T-cell (primary cell): ENCODE data around the gene ETV5. TPM values are rescaled to one million over a fixed set of nuclear protein-coding genes. Genes with fewer than 3 reads are reported as not detected.

Source experiments
- ATAC-seq, 4 experiments: fragments of 200-7000 bp in 3 of 4; fragments of 150-1000 bp in 1 of 4; cut with Tn5 transposase; replicated peaks in 1 of 4; 1 replicate in 3 of 4; 2 replicates in 1 of 4; pipeline ENCODE4 v1.10.0; 2021; ENCODE audit warnings: moderate library complexity in 3 of 4, mild to moderate bottlenecking in 2 of 4, moderate number of reproducible peaks in 1 of 4
- CTCF ChIA-PET, 2 donors: fragments of 300-600 bp; sonication (Branson Sonifier 250); formaldehyde crosslinking; loops; one replicate each; lab custom pipeline; 2022; ENCODE audit warnings: antibody characterized with exemption in 2 of 2; lab: Charles Lee
- POLR2A ChIA-PET, 2 donors: fragments of 300-600 bp; sonication (Branson Sonifier 250); formaldehyde crosslinking; loops; one replicate each; lab custom pipeline; 2022; ENCODE audit warnings: antibody characterized with exemption in 2 of 2; lab: Charles Lee
- DNase-seq, 35 experiments: peaks; one replicate each; pipeline versions ENCODE4 v3.0.0 to v3.0.0-alpha.2; 2013 to 2023
- H3K27ac ChIP-seq: one replicate; pipeline ENCODE4 v1.5.1; 2013; ENCODE audit warnings: low read length
- H3K27me3 ChIP-seq, 2 experiments: replicated peaks in 1 of 2; 1 replicate in 1 of 2; 2 replicates in 1 of 2; pipeline versions ENCODE4 v1.6.1 to v1.7.0; 2013; ENCODE audit warnings: low read length in 1 of 2, mixed read lengths in 1 of 2; ENCODE audit not compliant: control insufficient read depth in 2 of 2, insufficient read depth in 2 of 2; ENCODE audit errors: extremely low read depth in 1 of 2
- H3K36me3 ChIP-seq, 2 donors: 1 replicate in 1 of 2; 2 replicates in 1 of 2; pipeline versions ENCODE4 v1.6.1 to v1.7.0; 2013; ENCODE audit warnings: low read length in 1 of 2; ENCODE audit not compliant: control insufficient read depth in 2 of 2, insufficient read depth in 1 of 2; ENCODE audit errors: extremely low read depth in 1 of 2
- H3K4me1 ChIP-seq, 2 experiments: 1 replicate in 1 of 2; 2 replicates in 1 of 2; pipeline versions ENCODE4 v1.6.1 to v1.7.0; 2013; ENCODE audit warnings: low read length in 2 of 2, mixed read lengths in 1 of 2; ENCODE audit not compliant: insufficient read depth in 2 of 2, control insufficient read depth in 1 of 2; ENCODE audit errors: extremely low read depth in 1 of 2
- H3K4me3 ChIP-seq, 2 donors: 1 replicate in 1 of 2; 2 replicates in 1 of 2; pipeline versions ENCODE4 v1.5.1 to v1.7.0; 2013; ENCODE audit warnings: mild to moderate bottlenecking in 2 of 2, low read length in 1 of 2, moderate library complexity in 1 of 2; ENCODE audit not compliant: control insufficient read depth in 1 of 2; ENCODE audit errors: extremely low read depth in 1 of 2
- H3K9me3 ChIP-seq: 2 replicates; pipeline ENCODE4 v1.7.0; 2013
- H3K27ac Mint-ChIP-seq, 2 donors: one replicate each; pipeline ENCODE4 v1.8.0; 2020 to 2021; ENCODE audit warnings: mild to moderate bottlenecking in 2 of 2, mixed read lengths in 2 of 2
- H3K27me3 Mint-ChIP-seq, 2 donors: one replicate each; pipeline ENCODE4 v1.8.0; 2021 to 2022; ENCODE audit warnings: mixed read lengths in 2 of 2
- H3K36me3 Mint-ChIP-seq: one replicate; pipeline ENCODE4 v1.8.0; 2021; ENCODE audit warnings: mixed read lengths
- H3K4me1 Mint-ChIP-seq, 3 donors: one replicate each; pipeline ENCODE4 v1.8.0; 2020 to 2022; ENCODE audit warnings: mixed read lengths in 3 of 3, mild to moderate bottlenecking in 1 of 3
- H3K4me3 Mint-ChIP-seq, 3 donors: one replicate each; pipeline ENCODE4 v1.8.0; 2020 to 2022; ENCODE audit warnings: mild to moderate bottlenecking in 3 of 3, mixed read lengths in 3 of 3, moderate library complexity in 3 of 3
- H3K9me3 Mint-ChIP-seq, 3 donors: one replicate each; pipeline ENCODE4 v1.8.0; 2020 to 2022; ENCODE audit warnings: mixed read lengths in 3 of 3
- WGBS: methylation state at CpG from one replicate; pipeline ENCODE4 v1.1.5; 2013; ENCODE audit warnings: missing lambda C conversion rate; ENCODE audit not compliant: insufficient coverage; 5-methylcytosine and 5-hydroxymethylcytosine counted together
- total RNA-seq, 35 experiments: library from RNA in 6 of 35; stranded (reverse) in 6 of 35; fragments of 120-200 nt in 1 of 35; gene quantifications; one replicate each; pipeline versions ENCODE4 v1.2.1 to v1.2.4 and lab custom pipeline; 2013 to 2026

The ETV5 gene
- total RNA-seq, 5 donors from 2014 or later (not counting 1 experiment from before 2014, with no cell fraction given), result 0.32 to 0.93 (median 0.36) TPM; not detected in 1

DNA sequence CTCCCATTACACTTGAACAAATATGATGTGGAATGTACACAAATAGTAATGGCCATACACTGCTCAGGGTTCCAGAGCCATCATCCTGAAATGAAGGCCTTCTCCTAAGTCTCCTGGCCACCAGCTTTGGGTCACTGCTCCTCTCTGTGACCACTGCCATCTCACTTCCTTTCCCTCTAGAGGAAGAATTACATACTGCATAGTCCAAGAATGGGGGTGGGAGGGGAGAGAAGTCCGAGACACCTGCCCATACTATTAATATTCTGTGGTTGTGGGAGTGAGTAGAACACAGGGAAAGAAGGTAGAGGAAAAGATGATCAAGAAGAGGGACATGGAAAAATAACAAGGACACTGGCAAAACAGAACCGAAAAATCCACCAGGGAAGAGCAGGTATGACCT lies 20.6 kb downstream of the ETV5 start:
- Histone ChIP-seq H3K4me1 (no peaks in the 10 kb centered on the region), H3K4me3 (no peak overlapping the region), H3K9me3 (no peaks in the 10 kb centered on the region), H3K27ac (no peak overlapping the region), H3K27me3 (peaks cover 0 to 14% of the 10 kb centered on the region in 2 experiments), H3K36me3 (no peaks in the 10 kb centered on the region)
- WGBS, result 100% methylated on average over 1 of the region's 2 CpGs
- ChIA-PET POLR2A (no interaction called here), CTCF (interaction anchor here in 1 of 2 donors (0.5 kb wide), 1 partner anchor 745 kb away, joined by 7 read pairs; no protein-coding TSS in a partner anchor)
- Mint-ChIP-seq H3K36me3 (no peaks in the 10 kb centered on the region), H3K9me3 (no peaks in the 10 kb centered on the region), H3K27ac (no peak overlapping the region), H3K4me3 (no peak overlapping the region), H3K4me1 (no peaks in the 10 kb centered on the region), H3K27me3 (peaks cover 18 to 36% of the 10 kb centered on the region in 2 donors)
- no peak for DNase-seq
- ATAC-seq, result no peak

DNA sequence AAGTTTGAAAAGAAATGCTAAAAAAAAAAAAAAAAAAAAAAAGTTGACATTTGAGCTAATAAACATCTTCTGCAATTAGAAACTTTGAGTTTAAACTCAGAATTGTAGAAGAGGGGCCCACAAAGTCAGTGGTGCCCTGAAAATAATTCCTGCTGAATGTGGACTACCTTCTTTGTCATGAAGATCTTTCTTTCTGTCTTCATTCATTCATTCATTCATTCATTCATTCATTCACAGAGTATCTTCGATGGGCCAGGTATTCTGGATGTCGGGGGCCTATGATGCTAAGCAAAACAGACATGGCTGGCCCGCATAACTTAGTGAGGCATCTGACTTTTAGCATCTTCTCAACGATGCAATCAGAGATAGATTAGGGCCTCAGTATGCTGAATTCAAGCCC lies 24.6 kb downstream of the ETV5 start:
- POLR2A ChIA-PET, result interaction anchor here in 1 of 2 donors (0.6 kb wide), 1 partner anchor 1265 kb away, joined by 4 read pairs; no protein-coding TSS in a partner anchor
- peaks cover 16 to 34% of the 10 kb centered on the region in 2 donors for H3K27me3 Mint-ChIP-seq
- H3K36me3 ChIP-seq, result no peaks in the 10 kb centered on the region
- CTCF ChIA-PET, result interaction anchor here in 1 of 2 donors (0.6 kb wide), 2 partner anchors 143 to 146 kb away, joined by 4 to 5 read pairs; no protein-coding TSS in a partner anchor
- no peak overlapping the region for H3K27ac Mint-ChIP-seq
- no peak overlapping the region for H3K4me3 Mint-ChIP-seq
- no peaks in the 10 kb centered on the region for H3K9me3 ChIP-seq
- no peak overlapping the region for H3K27ac ChIP-seq
- H3K27me3 ChIP-seq, result peaks cover 0 to 13% of the 10 kb centered on the region in 2 experiments
- no peaks in the 10 kb centered on the region for H3K4me1 Mint-ChIP-seq
- H3K36me3 Mint-ChIP-seq, result no peaks in the 10 kb centered on the region
- 93% methylated on average over 4 of the region's 4 CpGs for WGBS
- ATAC-seq (no peak), DNase-seq (no peak)
- H3K4me3 ChIP-seq, result no peak overlapping the region
- H3K4me1 ChIP-seq, result no peaks in the 10 kb centered on the region
- no peaks in the 10 kb centered on the region for H3K9me3 Mint-ChIP-seq

- Histone ChIP-seq H3K4me1 (no peaks in the 10 kb centered on the region), H3K4me3 (no peak overlapping the region), H3K36me3 (no peaks in the 10 kb centered on the region), H3K9me3 (no peaks in the 10 kb centered on the region), H3K27ac (no peak overlapping the region), H3K27me3 (peaks cover 0 to 13% of the 10 kb centered on the region in 2 experiments)
- H3K9me3 Mint-ChIP-seq, result no peaks in the 10 kb centered on the region
- no peaks in the 10 kb centered on the region for H3K36me3 Mint-ChIP-seq
- H3K4me1 Mint-ChIP-seq, result no peaks in the 10 kb centered on the region
- H3K4me3 Mint-ChIP-seq, result no peak overlapping the region
- ChIA-PET POLR2A (no interaction called here), CTCF (no interaction called here)
- DNase-seq (no peak), ATAC-seq (no peak)
- peaks cover 16 to 32% of the 10 kb centered on the region in 2 donors for H3K27me3 Mint-ChIP-seq
- no peak overlapping the region for H3K27ac Mint-ChIP-seq
- WGBS, result 60% methylated on average over 1 of the region's 2 CpGs
These were observed 25.1 kb downstream of the ETV5 start for GRCh38 chr3:186083746-186084145.

- WGBS, result 86% methylated on average over 3 of the region's 8 CpGs
- Histone ChIP-seq H3K9me3 (no peaks in the 10 kb centered on the region), H3K36me3 (no peaks in the 10 kb centered on the region), H3K4me1 (no peaks in the 10 kb centered on the region), H3K27ac (no peak overlapping the region), H3K4me3 (no peak overlapping the region), H3K27me3 (peaks cover 0 to 7% of the 10 kb centered on the region in 2 experiments)
- Mint-ChIP-seq H3K9me3 (no peaks in the 10 kb centered on the region), H3K36me3 (no peaks in the 10 kb centered on the region), H3K4me3 (no peak overlapping the region), H3K27ac (no peak overlapping the region), H3K4me1 (no peaks in the 10 kb centered on the region), H3K27me3 (peaks cover 7 to 18% of the 10 kb centered on the region in 2 donors)
- ChIA-PET POLR2A (interaction anchor here in 1 of 2 donors (0.7 kb wide), 1 partner anchor 1378 kb away, joined by 4 read pairs; no protein-coding TSS in a partner anchor), CTCF (interaction anchor here in 1 of 2 donors (0.8 to 1.3 kb wide), 2 partner anchors 13 to 57 kb away, joined by 3 read pairs; no protein-coding TSS in a partner anchor)
- DNase-seq, result no peak
- no peak for ATAC-seq
These were observed 26.7 kb downstream of the ETV5 start for GRCh38 chr3:186082150-186082549.

DNA sequence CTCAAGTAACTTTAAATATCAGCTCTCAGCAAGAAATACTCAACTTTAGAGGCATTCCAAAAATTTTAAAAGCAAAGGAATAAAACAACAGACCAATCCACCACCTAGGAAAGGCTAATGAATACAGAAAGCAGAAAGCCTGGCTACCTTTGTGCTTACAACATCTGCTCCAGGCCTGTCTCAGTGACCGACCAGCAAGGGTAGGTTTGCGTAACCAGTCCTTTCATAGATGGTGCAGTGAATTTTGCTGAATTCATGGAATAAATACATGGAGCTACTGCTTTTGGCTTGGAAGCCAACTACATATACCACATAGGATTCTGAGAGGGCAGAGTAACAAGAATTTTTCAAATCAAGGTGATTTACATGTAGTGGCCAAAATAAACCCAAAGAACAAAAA lies 27.2 kb downstream of the ETV5 start:
- no peak overlapping the region for H3K4me3 ChIP-seq
- H3K27ac Mint-ChIP-seq, result no peak overlapping the region
- H3K36me3 ChIP-seq, result no peaks in the 10 kb centered on the region
- no peak overlapping the region for H3K4me3 Mint-ChIP-seq
- H3K4me1 ChIP-seq, result no peaks in the 10 kb centered on the region
- H3K27me3 Mint-ChIP-seq, result peaks cover 7 to 14% of the 10 kb centered on the region in 2 donors
- H3K27me3 ChIP-seq, result peaks cover 0 to 7% of the 10 kb centered on the region in 2 experiments
- no peaks in the 10 kb centered on the region for H3K4me1 Mint-ChIP-seq
- ChIA-PET POLR2A (interaction anchor here in 1 of 2 donors (0.7 kb wide), 1 partner anchor 1378 kb away, joined by 4 read pairs; no protein-coding TSS in a partner anchor), CTCF (interaction anchor here in 1 of 2 donors (0.8 to 1.3 kb wide), 2 partner anchors 13 to 57 kb away, joined by 3 read pairs; no protein-coding TSS in a partner anchor)
- no peak for DNase-seq
- H3K9me3 ChIP-seq, result no peaks in the 10 kb centered on the region
- no peaks in the 10 kb centered on the region for H3K36me3 Mint-ChIP-seq
- WGBS, result no CpG with 5 or more reads among the region's 2 CpGs
- no peak overlapping the region for H3K27ac ChIP-seq
- no peaks in the 10 kb centered on the region for H3K9me3 Mint-ChIP-seq
- ATAC-seq, result no peak

GRCh38 chr3:186080849-186081438 lies 27.9 kb downstream of the ETV5 start:
- Mint-ChIP-seq H3K27ac (no peak overlapping the region), H3K4me1 (no peaks in the 10 kb centered on the region), H3K4me3 (no peak overlapping the region), H3K27me3 (peaks cover 7 to 14% of the 10 kb centered on the region in 2 donors), H3K9me3 (no peaks in the 10 kb centered on the region), H3K36me3 (no peaks in the 10 kb centered on the region)
- Histone ChIP-seq H3K4me1 (no peaks in the 10 kb centered on the region), H3K36me3 (no peaks in the 10 kb centered on the region), H3K9me3 (no peaks in the 10 kb centered on the region), H3K4me3 (no peak overlapping the region), H3K27me3 (peaks cover 0 to 7% of the 10 kb centered on the region in 2 experiments), H3K27ac (no peak overlapping the region)
- ChIA-PET POLR2A (no interaction called here), CTCF (no interaction called here)
- WGBS, result 75% methylated on average over 2 of the region's 5 CpGs
- DNase-seq (no peak), ATAC-seq (no peak)
